GM12878 (cell line): Measurements from ENCODE around the gene OR2T2. TPM values are rescaled to one million over a fixed set of nuclear protein-coding genes. Genes with fewer than 3 reads are reported as not detected.

Experiments used
- ATAC-seq: fragments of 200-7000 bp; cut with Tn5 transposase; 3 replicates; pipeline ENCODE4 v1.9.1; 2020; ENCODE audit warnings: mild to moderate bottlenecking, moderate library complexity
- BruUV-seq: library from RNA; stranded (reverse); fragments of 400-500 nt; replicated peaks from 2 replicates; lab custom pipeline; 2021; lab: Mats Ljungman, UMichigan
- CTCF ChIA-PET: fragments of 300-600 bp; sonication (Branson Sonifier 250); formaldehyde crosslinking; extraction: SDS; loops from one replicate; lab custom pipeline; 2021; ENCODE audit warnings: inconsistent platforms; lab: Yijun Ruan, JAX
- POLR2A ChIA-PET: fragments of 350-600 bp; formaldehyde crosslinking; extraction: SDS; loops from one replicate; lab custom pipeline; 2021; ENCODE audit warnings: inconsistent platforms; lab: Charles Lee
- RAD21 ChIA-PET: fragments of 300-600 bp; sonication (Branson Sonifier 250); formaldehyde crosslinking; loops from one replicate; lab custom pipeline; 2023; ENCODE audit warnings: antibody characterized with exemption; ENCODE audit not compliant: unreplicated experiment; lab: Charles Lee
- SMC1A ChIA-PET: fragments of 300-600 bp; sonication (Branson Sonifier 250); formaldehyde crosslinking; loops from one replicate; lab custom pipeline; 2023; ENCODE audit not compliant: unreplicated experiment, uncharacterized antibody; lab: Charles Lee
- DNase-seq: peaks from one replicate; pipeline ENCODE4 v3.0.0-alpha.2; 2011; ENCODE audit warnings: low read depth, low spot score
- FAIRE-seq: peaks from 3 replicates; lab custom pipeline; 2011; peaks lifted over from hg19 to GRCh38; lab: Jason Lieb, UNC
- H2AFZ ChIP-seq: 2 replicates; pipeline ENCODE4 v1.6.0; 2011; ENCODE audit warnings: low read depth, low read length, control low read depth; ENCODE audit not compliant: control insufficient read depth
- H3K27ac ChIP-seq: 2 replicates; pipeline ENCODE4 v1.5.1; 2011; ENCODE audit warnings: control low read depth; ENCODE audit not compliant: control insufficient read depth, insufficient read depth
- H3K27me3 ChIP-seq, 2 experiments: replicated peaks in 1 of 2; 2 replicates each; pipeline versions ENCODE4 v1.6.0 to v1.6.1; 2011; ENCODE audit warnings: low read length in 1 of 2; ENCODE audit not compliant: control insufficient read depth in 2 of 2, insufficient read depth in 2 of 2
- H3K36me3 ChIP-seq, 2 experiments: 2 replicates each; pipeline ENCODE4 v1.5.1; 2011; ENCODE audit warnings: low read length in 1 of 2; ENCODE audit not compliant: control insufficient read depth in 2 of 2, insufficient read depth in 2 of 2
- H3K4me1 ChIP-seq: 2 replicates; pipeline ENCODE4 v1.6.1; 2011; ENCODE audit warnings: mild to moderate bottlenecking, low read length, moderate library complexity, mixed read lengths; ENCODE audit not compliant: control insufficient read depth, insufficient read depth
- H3K4me2 ChIP-seq: 2 replicates; pipeline ENCODE4 v1.6.0; 2011; ENCODE audit warnings: control low read depth; ENCODE audit not compliant: control insufficient read depth, insufficient read depth
- H3K4me3 ChIP-seq: fragments of 200-600 bp; sonication (generic); 2 replicates; pipeline ENCODE4 v1.5.1; 2016
- H3K79me2 ChIP-seq: 2 replicates; pipeline ENCODE4 v1.6.0; 2011; ENCODE audit warnings: low read length; ENCODE audit not compliant: control insufficient read depth, insufficient read depth
- H3K9ac ChIP-seq: 2 replicates; pipeline ENCODE4 v1.8.0; 2011; ENCODE audit warnings: low read length, control low read depth, mixed read lengths; ENCODE audit not compliant: control insufficient read depth, insufficient read depth
- H3K9me3 ChIP-seq: replicated peaks from 3 replicates; pipeline ENCODE4 v1.5.1; 2011; ENCODE audit warnings: mild to moderate bottlenecking, low read length; ENCODE audit not compliant: control insufficient read depth, insufficient read depth
- H4K20me1 ChIP-seq: 2 replicates; pipeline ENCODE4 v1.6.0; 2011; ENCODE audit not compliant: control insufficient read depth, insufficient read depth
- BHLHE40 ChIP-seq, 2 experiments: fragments of 450-650 bp in 1 of 2; IDR thresholded peaks; 2 replicates each; pipeline ENCODE4 v1.6.1; 2011 to 2017; ENCODE audit warnings: low read depth in 2 of 2, borderline replicate concordance in 1 of 2, improper control_type of control experiment in 1 of 2, low read length in 1 of 2, mild to moderate bottlenecking in 1 of 2
- DPF2 ChIP-seq: fragments of 450-650 bp; IDR thresholded peaks from 2 replicates; pipeline ENCODE4 v1.6.1; 2017; ENCODE audit warnings: mild to moderate bottlenecking
- E4F1 ChIP-seq: fragments of 450-650 bp; IDR thresholded peaks from 2 replicates; pipeline ENCODE4 v1.6.1; 2018; ENCODE audit warnings: borderline replicate concordance, mild to moderate bottlenecking; ENCODE audit not compliant: partially characterized antibody
- FOXM1 ChIP-seq: IDR thresholded peaks from 2 replicates; pipeline ENCODE4 v1.6.1; 2012; ENCODE audit warnings: low read depth, mild to moderate bottlenecking, inconsistent platforms, low read length, moderate library complexity
- GABPA ChIP-seq: IDR thresholded peaks from 2 replicates; pipeline ENCODE4 v1.6.1; 2014; ENCODE audit warnings: antibody characterized with exemption, low read depth, mild to moderate bottlenecking, inconsistent platforms
- JUND ChIP-seq: IDR thresholded peaks from 2 replicates; pipeline ENCODE4 v1.6.1; 2012; ENCODE audit warnings: low read depth, mild to moderate bottlenecking, low read length, improper control_type of control experiment, moderate library complexity
- MYB ChIP-seq: fragments of 150-350 bp; IDR thresholded peaks from 2 replicates; pipeline ENCODE4 v1.6.1; 2014; ENCODE audit warnings: mild to moderate bottlenecking, low read depth, low read length, borderline replicate concordance
- NRF1 ChIP-seq: conservative IDR thresholded peaks from 2 replicates; pipeline ENCODE4 v1.6.1; 2011; ENCODE audit warnings: mild to moderate bottlenecking, low read depth, low read length, improper control_type of control experiment
- PAX8 ChIP-seq: fragments of 450-650 bp; IDR thresholded peaks from 2 replicates; pipeline ENCODE4 v1.6.1; 2017; ENCODE audit warnings: mild to moderate bottlenecking, moderate library complexity
- RBBP5 ChIP-seq: fragments of 200-600 bp; sonication (generic); conservative IDR thresholded peaks from 2 replicates; pipeline ENCODE4 v1.6.1; 2016
- SRF ChIP-seq, 2 experiments: IDR thresholded peaks; 2 replicates each; pipeline ENCODE4 v1.6.1; 2011; ENCODE audit warnings: low read depth in 2 of 2, low read length in 2 of 2, mild to moderate bottlenecking in 1 of 2, moderate library complexity in 1 of 2
- USF2 ChIP-seq: IDR thresholded peaks from 2 replicates; pipeline ENCODE4 v1.6.1; 2011; ENCODE audit warnings: low read depth, low read length, improper control_type of control experiment, borderline replicate concordance
- WGBS: methylation state at CpG from one replicate; pipeline ENCODE4 v1.1.6; 2016; ENCODE audit warnings: low lambda C conversion rate; ENCODE audit not compliant: insufficient replicate concordance, insufficient coverage; ENCODE audit errors: missing lambda C conversion rate; 5-methylcytosine and 5-hydroxymethylcytosine counted together
- in situ Hi-C: fragments of 300-500 bp; cut with MboI; formaldehyde crosslinking; loops from 9 replicates; pipeline ENCODE4 v1.14.3; 2018; ENCODE audit warnings: mixed read lengths
- intact Hi-C: fragments of 100-400 bp; cut with micrococcal nuclease; formaldehyde crosslinking; loops from one replicate; pipeline ENCODE4 v1.14.2; 2022; ENCODE audit not compliant: unreplicated experiment
- polyA plus RNA-seq, 11 experiments: library from polyadenylated mRNA; depleted of rRNA in 4 of 11; unstranded in 6 of 11; stranded (reverse) in 5 of 11; fragments of >200 nt; fragmentation: Nextera tagmentation in 4 of 11; fragmentation: Illumina TruSeq in 1 of 11; extraction: Ambion mirVana in 4 of 11; extraction: Trizol in 1 of 11; gene quantifications; 1 replicate in 1 of 11; 2 replicates in 10 of 11; pipeline versions ENCODE4 v1.2.1 to v1.2.3, GENCODE V29; 2011 to 2016; ENCODE audit warnings: inconsistent platforms in 2 of 11, missing spikeins in 2 of 11, low read depth in 1 of 11
- total RNA-seq, 4 experiments: library from RNA; depleted of rRNA in 3 of 4; stranded (reverse); fragments of >200 nt in 3 of 4; fragmentation: Illumina TruSeq in 1 of 4; extraction: Trizol in 1 of 4; gene quantifications; 2 replicates each; pipeline versions ENCODE4 v1.2.1 to v1.2.3, GENCODE V29; 2013 to 2021

Gene OR2T2
- total and polyA plus RNA-seq, 10 of the 15 experiments (the other 5 are each of a cell fraction or from before 2014, with no cell fraction given) = 0.07 to 7.0 (median 1.2) TPM

- no peak within 1 kb of the TSS for H3K4me2 ChIP-seq
- no peaks in the 10 kb centered on the region for H4K20me1 ChIP-seq
- POLR2A ChIA-PET = no interaction called here
- H3K36me3 ChIP-seq = no peaks in the 10 kb centered on the region; a peak in 1 of 4 replicates
- no peak within 1 kb of the TSS for H3K9ac ChIP-seq
- no peaks in the 10 kb centered on the region for H3K79me2 ChIP-seq
- BruUV-seq = no TSS peak
- H3K27me3 ChIP-seq = no peaks in the 10 kb centered on the region
- CTCF ChIA-PET = no interaction called here
- H3K9me3 ChIP-seq = peaks cover 4% of the 10 kb centered on the region; the same call in 2 of the 3 replicates
- intact Hi-C loops = no loop called here
- TF ChIP-seq E4F1 = no peak
- TF ChIP-seq DPF2 = no peak
- TF ChIP-seq NRF1 = no peak
- no peak for TF ChIP-seq JUND
- no peak for TF ChIP-seq USF2
- TF ChIP-seq BHLHE40 (IDR thresholded peaks at IDR 0.05; ENCODE audit: borderline replicate concordance in 1 of 2, low read depth in 2 of 2, low read length in 1 of 2) = no peak
- no peak for TF ChIP-seq GABPA
- no peak for TF ChIP-seq FOXM1
- TF ChIP-seq PAX8 = no peak
- no peak for TF ChIP-seq SRF (IDR thresholded peaks at IDR 0.05; ENCODE audit: low read depth in 2 of 2, low read length in 2 of 2)
- no peak for TF ChIP-seq RBBP5
- TF ChIP-seq MYB = no peak
- TF ChIP-seq, all 136 proteins: peak for 0
- ChIA-PET RAD21 (no interaction called here), SMC1A (interaction anchor here (1.0 to 3.1 kb wide), 3 partner anchors 283 to 404 kb away, joined by 3 to 18 read pairs (median 4); no protein-coding TSS in a partner anchor)
- H3K4me3 ChIP-seq = no peak within 1 kb of the TSS
- H3K4me1 ChIP-seq = peaks cover 8% of the 10 kb centered on the region
- WGBS = 62% methylated on average over 3 of the region's 3 CpGs
- H2AFZ ChIP-seq = no peak within 1 kb of the TSS
- no peak within 1 kb of the TSS for H3K27ac ChIP-seq
- DNase-seq (no peak), ATAC-seq (no peak), FAIRE-seq (no peak)
- in situ Hi-C loops = no loop called here
Measured at GRCh38 chr1:248402748-248403147, 42.7 kb upstream of the OR2T2 start, which contains the start of gene OR2T1. Gene OR2T1 (plus strand): TSS chr1:248403048. CDS start chr1:248406148, 3,100 bp downstream.
